SU-DHL-6 (cell line): ENCODE data around the gene CLEC16A.

Source experiments
- H2AFZ ChIP-seq: fragments of 200-600 bp; sonication (generic); 2 replicates; pipeline ENCODE4 v1.6.1; 2014; ENCODE audit warnings: low read depth, mild to moderate bottlenecking, moderate library complexity, mixed read lengths, antibody characterized with exemption, low read length; ENCODE audit not compliant: severe bottlenecking
- H3F3A ChIP-seq: fragments of 200-600 bp; shearing (Covaris generic); 2 replicates; pipeline ENCODE4 v1.6.0; 2016; ENCODE audit warnings: antibody characterized with exemption, mild to moderate bottlenecking; ENCODE audit not compliant: insufficient read depth
- H3K27ac ChIP-seq: fragments of 200-600 bp; sonication (generic); 2 replicates; pipeline ENCODE4 v1.5.1; 2016; ENCODE audit warnings: low read depth, mild to moderate bottlenecking, low read length, moderate library complexity, mixed read lengths
- H3K27me3 ChIP-seq: fragments of 200-600 bp; sonication (generic), shearing (Covaris generic); 2 replicates; pipeline ENCODE4 v1.6.0; 2014; ENCODE audit warnings: mild to moderate bottlenecking, low read length
- H3K36me3 ChIP-seq: fragments of 200-600 bp; sonication (generic); 2 replicates; pipeline ENCODE4 v1.6.1; 2014; ENCODE audit warnings: mild to moderate bottlenecking, low read length, mixed read lengths
- H3K4me2 ChIP-seq: fragments of 300-600, 200-600 bp; shearing (Covaris generic), sonication (generic); 2 replicates; pipeline ENCODE4 v1.6.0; 2014; ENCODE audit warnings: low read length, low read depth, mild to moderate bottlenecking; ENCODE audit not compliant: poor library complexity, severe bottlenecking
- H3K4me3 ChIP-seq: fragments of 200-600 bp; sonication (generic); 2 replicates; pipeline ENCODE4 v1.5.1; 2014; ENCODE audit warnings: antibody characterized with exemption, low read length, mild to moderate bottlenecking, mixed read lengths; ENCODE audit not compliant: insufficient read depth, poor library complexity, severe bottlenecking
- H3K79me2 ChIP-seq: fragments of 200-600 bp; sonication (generic); 2 replicates; pipeline ENCODE4 v1.6.1; 2014; ENCODE audit warnings: mild to moderate bottlenecking, low read length, moderate library complexity; ENCODE audit not compliant: insufficient read depth
- H3K9ac ChIP-seq: fragments of 200-600 bp; sonication (generic); 2 replicates; pipeline ENCODE4 v1.7.0; 2014; ENCODE audit warnings: mild to moderate bottlenecking, low read length
- H3K9me2 ChIP-seq: fragments of 200-600 bp; sonication (generic); replicated peaks from 2 replicates; pipeline ENCODE4 v1.6.1; 2014; ENCODE audit warnings: low read length; ENCODE audit not compliant: insufficient read depth
- H3K9me3 ChIP-seq: fragments of 200-600 bp; sonication (generic); 2 replicates; pipeline ENCODE4 v1.6.1; 2014; ENCODE audit warnings: low read length, mixed read lengths; ENCODE audit not compliant: insufficient read depth
- H4K20me1 ChIP-seq: fragments of 200-600 bp; sonication (generic); 2 replicates; pipeline ENCODE4 v1.6.1; 2014; ENCODE audit warnings: low read depth, mild to moderate bottlenecking, antibody characterized with exemption, low read length, moderate library complexity, mixed read lengths
- CTCF ChIP-seq: fragments of 200-600 bp; sonication (generic); IDR thresholded peaks from one replicate; pipeline ENCODE4 v1.5.1; 2017; ENCODE audit warnings: antibody characterized with exemption, mild to moderate bottlenecking, low read length, moderate library complexity; ENCODE audit not compliant: insufficient read depth, poor library complexity, severe bottlenecking
- EZH2phosphoT487 ChIP-seq: fragments of 200-600 bp; sonication (generic), shearing (Covaris generic); conservative IDR thresholded peaks from 2 replicates; pipeline ENCODE4 v1.6.1; 2018; ENCODE audit warnings: mild to moderate bottlenecking, antibody characterized with exemption, low read length, moderate library complexity, mixed read lengths

The CLEC16A gene

GRCh38 chr16:11155284-11155806, 211.0 kb downstream of the CLEC16A start:
- Histone ChIP-seq H3K9me2 (no peaks in the 10 kb centered on the region), H3K27me3 (no peaks in the 10 kb centered on the region), H3K4me3 (no peak overlapping the region), H2AFZ (no peak overlapping the region), H3K9ac (no peak overlapping the region), H3K9me3 (no peaks in the 10 kb centered on the region), H3K79me2 (no peaks in the 10 kb centered on the region), H3K4me2 (no peak overlapping the region), H3K36me3 (no peaks in the 10 kb centered on the region), H4K20me1 (no peaks in the 10 kb centered on the region), H3K27ac (no peak overlapping the region), H3F3A (no peaks in the 10 kb centered on the region)
- TF ChIP-seq CTCF (no peak), EZH2phosphoT487 (no peak)

GRCh38 chr16:11156401-11156800, 212.0 kb downstream of the CLEC16A start:
- H3K36me3 ChIP-seq = no peaks in the 10 kb centered on the region
- H3K27ac ChIP-seq = no peak overlapping the region
- no peaks in the 10 kb centered on the region for H4K20me1 ChIP-seq
- TF ChIP-seq CTCF = no peak
- no peak for TF ChIP-seq EZH2phosphoT487
- H3K4me2 ChIP-seq = no peak overlapping the region
- no peaks in the 10 kb centered on the region for H3K27me3 ChIP-seq
- no peak overlapping the region for H2AFZ ChIP-seq
- no peaks in the 10 kb centered on the region for H3K9me2 ChIP-seq
- no peak overlapping the region for H3K4me3 ChIP-seq
- no peaks in the 10 kb centered on the region for H3K9me3 ChIP-seq
- no peaks in the 10 kb centered on the region for H3F3A ChIP-seq
- no peak overlapping the region for H3K9ac ChIP-seq
- H3K79me2 ChIP-seq = no peaks in the 10 kb centered on the region

- Histone ChIP-seq H3K79me2 (no peaks in the 10 kb centered on the region), H3K9ac (no peak overlapping the region), H2AFZ (no peak overlapping the region), H3K4me3 (no peak overlapping the region), H4K20me1 (no peaks in the 10 kb centered on the region), H3K27me3 (no peaks in the 10 kb centered on the region), H3K9me3 (no peaks in the 10 kb centered on the region), H3K27ac (no peak overlapping the region), H3K4me2 (no peak overlapping the region), H3K9me2 (no peaks in the 10 kb centered on the region), H3F3A (no peaks in the 10 kb centered on the region), H3K36me3 (no peaks in the 10 kb centered on the region)
- TF ChIP-seq EZH2phosphoT487 (no peak), CTCF (no peak)
Observed at GRCh38 chr16:11157143-11157542, 212.8 kb downstream of the CLEC16A start.
